Mononuclear cell (primary cell): ENCODE measurements around the gene PNPLA6. TPM values are rescaled to one million over a fixed set of nuclear protein-coding genes. Genes with fewer than 3 reads are reported as not detected.
"Not testable (repeated sequence)": the region's sequence is repeated elsewhere in the genome, so short reads cannot be mapped to it uniquely, and the experiment has no call there.

ENCODE experiments used
- H3K27me3 ChIP-seq: 2 replicates; pipeline ENCODE4 v1.6.0; 2011; ENCODE audit warnings: low read length, control low read depth; ENCODE audit not compliant: insufficient read depth
- H3K4me1 ChIP-seq: 2 replicates; pipeline ENCODE4 v1.5.1; 2011; ENCODE audit warnings: mild to moderate bottlenecking, low read length, control low read depth; ENCODE audit not compliant: insufficient read depth
- H3K4me3 ChIP-seq: 2 replicates; pipeline ENCODE4 v1.5.1; 2011; ENCODE audit warnings: mild to moderate bottlenecking, low read length, moderate library complexity
- H3K9me3 ChIP-seq: 2 replicates; pipeline ENCODE4 v1.5.1; 2011; ENCODE audit warnings: low read depth, mild to moderate bottlenecking, control low read depth, low read length
- total RNA-seq: library from RNA; depleted of rRNA; stranded (reverse); fragments of >200 nt; gene quantifications from one replicate; pipeline ENCODE4 v1.2.3, GENCODE V29; 2012

Gene PNPLA6
- total RNA-seq, 1 donor: 54.3 TPM

GRCh38 chr19:7534531-7535046 is 928 bp upstream of the PNPLA6 start:
- Histone ChIP-seq H3K9me3 (no peaks in the 10 kb centered on the region), H3K4me3 (peak overlapping the region; percentile 87), H3K4me1 (peaks cover 33% of the 10 kb centered on the region), H3K27me3 (no peaks in the 10 kb centered on the region)

GRCh38 chr19:7535998-7536695 is 630 bp downstream of the PNPLA6 start:
- Histone ChIP-seq H3K9me3 (no peaks in the 10 kb centered on the region), H3K4me3 (peak overlapping the region; percentile 87), H3K4me1 (peaks cover 37% of the 10 kb centered on the region), H3K27me3 (no peaks in the 10 kb centered on the region)

- not testable (repeated sequence) for H3K9me3 ChIP-seq, H3K27me3 ChIP-seq, H3K4me3 ChIP-seq
- peaks cover 46% of the 10 kb centered on the region for H3K4me1 ChIP-seq
Observed at GRCh38 chr19:7538990-7539389, 3.5 kb downstream of the PNPLA6 start.

GRCh38 chr19:7539827-7540425 is 4.4 kb downstream of the PNPLA6 start:
- peaks cover 47% of the 10 kb centered on the region for H3K4me1 ChIP-seq

GRCh38 chr19:7540761-7541474 is 5.4 kb downstream of the PNPLA6 start:
- Histone ChIP-seq H3K27me3 (no peaks in the 10 kb centered on the region), H3K9me3 (no peaks in the 10 kb centered on the region), H3K4me1 (peaks cover 52% of the 10 kb centered on the region), H3K4me3 (no peak overlapping the region)

More at GRCh38 chr19:7539827-7540425, 4.4 kb downstream of the PNPLA6 start:
- H3K4me3 ChIP-seq: no peak overlapping the region
- no peaks in the 10 kb centered on the region for H3K9me3 ChIP-seq
- H3K27me3 ChIP-seq: no peaks in the 10 kb centered on the region

GRCh38 chr19:7541475-7541824 is 5.9 kb downstream of the PNPLA6 start:
- H3K4me1 ChIP-seq: peaks cover 52% of the 10 kb centered on the region
- H3K9me3 ChIP-seq: no peaks in the 10 kb centered on the region
- H3K4me3 ChIP-seq: no peak overlapping the region
- H3K27me3 ChIP-seq: no peaks in the 10 kb centered on the region

- Histone ChIP-seq H3K27me3 (no peaks in the 10 kb centered on the region), H3K9me3 (no peaks in the 10 kb centered on the region), H3K4me3 (no peak overlapping the region), H3K4me1 (peaks cover 51% of the 10 kb centered on the region)
Observed at GRCh38 chr19:7541828-7542443, 6.4 kb downstream of the PNPLA6 start.

- H3K9me3 ChIP-seq: no peaks in the 10 kb centered on the region
- H3K4me3 ChIP-seq: no peak overlapping the region
- no peaks in the 10 kb centered on the region for H3K27me3 ChIP-seq
- H3K4me1 ChIP-seq: peaks cover 51% of the 10 kb centered on the region
Observed at GRCh38 chr19:7542556-7543348, 7.2 kb downstream of the PNPLA6 start.

GRCh38 chr19:7544626-7545025 is 9.1 kb downstream of the PNPLA6 start:
- H3K9me3 ChIP-seq: no peaks in the 10 kb centered on the region
- peaks cover 51% of the 10 kb centered on the region for H3K4me1 ChIP-seq
- no peak overlapping the region for H3K4me3 ChIP-seq
- H3K27me3 ChIP-seq: no peaks in the 10 kb centered on the region

- H3K27me3 ChIP-seq: no peaks in the 10 kb centered on the region
- H3K4me1 ChIP-seq: peaks cover 48% of the 10 kb centered on the region
- H3K4me3 ChIP-seq: no peak overlapping the region
Observed at GRCh38 chr19:7545300-7545699, 9.8 kb downstream of the PNPLA6 start.

GRCh38 chr19:7545904-7546303 is 10.4 kb downstream of the PNPLA6 start:
- Histone ChIP-seq H3K4me1 (peaks cover 48% of the 10 kb centered on the region), H3K9me3 (no peaks in the 10 kb centered on the region), H3K27me3 (no peaks in the 10 kb centered on the region), H3K4me3 (no peak overlapping the region)

More at GRCh38 chr19:7545300-7545699, 9.8 kb downstream of the PNPLA6 start:
- H3K9me3 ChIP-seq: no peaks in the 10 kb centered on the region

- no peak overlapping the region for H3K4me3 ChIP-seq
- H3K27me3 ChIP-seq: no peaks in the 10 kb centered on the region
- H3K9me3 ChIP-seq: no peaks in the 10 kb centered on the region
- H3K4me1 ChIP-seq: peaks cover 48% of the 10 kb centered on the region
Observed at GRCh38 chr19:7547159-7547558, 11.6 kb downstream of the PNPLA6 start.

GRCh38 chr19:7549429-7550148 is 14.1 kb downstream of the PNPLA6 start:
- Histone ChIP-seq H3K9me3 (no peaks in the 10 kb centered on the region), H3K4me1 (peaks cover 28% of the 10 kb centered on the region), H3K27me3 (no peaks in the 10 kb centered on the region), H3K4me3 (no peak overlapping the region)
